ENCODE data around the gene RAD18. TPM values are rescaled to one million over a fixed set of nuclear protein-coding genes. Genes with fewer than 3 reads are reported as not detected.

RAD18 gene
- total and polyA plus RNA-seq, 2 donors (not counting 1 experiment from before 2014, with no cell fraction given), result 4.8 to 21.3 TPM

GRCh38 chr3:8992199-8992598 is 28.9 kb upstream of the RAD18 start:
- Histone ChIP-seq H3K4me1 (ENCODE audit: control insufficient read depth in 2 of 2, insufficient read depth in 2 of 2, low read length in 2 of 2) (peaks cover 0 to 6% of the 10 kb centered on the region in 2 donors), H3K79me2 (ENCODE audit: control insufficient read depth, insufficient read depth, low read length) (no peaks in the 10 kb centered on the region), H3K9ac (ENCODE audit: low read length) (no peak overlapping the region), H3K27ac (ENCODE audit: low read length in 2 of 2) (no peak overlapping the region), H4K20me1 (ENCODE audit: control insufficient read depth, insufficient read depth, low read length, poor library complexity, severe bottlenecking) (no peaks in the 10 kb centered on the region), H3K4me2 (replicated peaks; ENCODE audit: low read depth, low read length, poor library complexity, severe bottlenecking) (no peak overlapping the region), H3K36me3 (replicated peaks in 1 of 2; ENCODE audit: control extremely low read depth in 1 of 2, control insufficient read depth in 1 of 2, extremely low read depth in 1 of 2, insufficient read depth in 2 of 2, low read length in 1 of 2) (no peaks in the 10 kb centered on the region), H3K9me3 (ENCODE audit: control extremely low read depth in 1 of 3, control insufficient read depth in 2 of 3, insufficient read depth in 1 of 3, low read length in 2 of 3) (no peaks in the 10 kb centered on the region), H3K4me3 (ENCODE audit: control extremely low read depth in 1 of 5, extremely low read depth in 1 of 5, insufficient read depth in 1 of 5, low read depth in 2 of 5, low read length in 4 of 5) (no peak overlapping the region), H3K27me3 (replicated peaks in 1 of 4; ENCODE audit: control extremely low read depth in 1 of 4, control insufficient read depth in 3 of 4, insufficient read depth in 4 of 4, low read length in 3 of 4) (peaks cover 0 to 2% (median 0%) of the 10 kb centered on the region in 4 experiments), H2AFZ (ENCODE audit: insufficient read depth, low read depth, low read length, poor library complexity, severe bottlenecking) (no peak overlapping the region)
- Mint-ChIP-seq H3K27ac (no peak overlapping the region), H3K4me3 (no peak overlapping the region), H3K27me3 (peaks cover 2% of the 10 kb centered on the region), H3K9me3 (ENCODE audit: insufficient read depth) (no peaks in the 10 kb centered on the region), H3K4me1 (peaks cover 6% of the 10 kb centered on the region)
- ATAC-seq (ENCODE audit: low read depth) (no peak), DNase-seq (no peak)
- WGBS (ENCODE audit: insufficient coverage), result no CpG with 5 or more reads among the region's 4 CpGs
- no peak for TF ChIP-seq EZH2 (IDR thresholded peaks at IDR 0.05; ENCODE audit: borderline replicate concordance, insufficient read depth, low read depth, low read length, poor library complexity, severe bottlenecking)
- TF ChIP-seq, protein P1, sequence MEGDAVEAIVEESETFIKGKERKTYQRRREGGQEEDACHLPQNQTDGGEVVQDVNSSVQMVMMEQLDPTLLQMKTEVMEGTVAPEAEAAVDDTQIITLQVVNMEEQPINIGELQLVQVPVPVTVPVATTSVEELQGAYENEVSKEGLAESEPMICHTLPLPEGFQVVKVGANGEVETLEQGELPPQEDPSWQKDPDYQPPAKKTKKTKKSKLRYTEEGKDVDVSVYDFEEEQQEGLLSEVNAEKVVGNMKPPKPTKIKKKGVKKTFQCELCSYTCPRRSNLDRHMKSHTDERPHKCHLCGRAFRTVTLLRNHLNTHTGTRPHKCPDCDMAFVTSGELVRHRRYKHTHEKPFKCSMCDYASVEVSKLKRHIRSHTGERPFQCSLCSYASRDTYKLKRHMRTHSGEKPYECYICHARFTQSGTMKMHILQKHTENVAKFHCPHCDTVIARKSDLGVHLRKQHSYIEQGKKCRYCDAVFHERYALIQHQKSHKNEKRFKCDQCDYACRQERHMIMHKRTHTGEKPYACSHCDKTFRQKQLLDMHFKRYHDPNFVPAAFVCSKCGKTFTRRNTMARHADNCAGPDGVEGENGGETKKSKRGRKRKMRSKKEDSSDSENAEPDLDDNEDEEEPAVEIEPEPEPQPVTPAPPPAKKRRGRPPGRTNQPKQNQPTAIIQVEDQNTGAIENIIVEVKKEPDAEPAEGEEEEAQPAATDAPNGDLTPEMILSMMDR (IDR thresholded peaks at IDR 0.05), result no peak
- intact Hi-C loops (cut with micrococcal nuclease), result no loop called here
- ChIA-PET POLR2A (no interaction called here), CTCF (interaction anchor here (1.2 kb wide), 1 partner anchor 310 kb away, joined by 3 read pairs; no protein-coding TSS in a partner anchor)

GRCh38 chr3:8990266-8991215 is 27.3 kb upstream of the RAD18 start:
- Histone ChIP-seq H4K20me1 (ENCODE audit: control insufficient read depth, insufficient read depth, low read length, poor library complexity, severe bottlenecking) (no peaks in the 10 kb centered on the region), H3K4me1 (ENCODE audit: control insufficient read depth in 2 of 2, insufficient read depth in 2 of 2, low read length in 2 of 2) (peaks cover 0 to 6% of the 10 kb centered on the region in 2 donors), H3K27ac (ENCODE audit: low read length in 2 of 2) (no peak overlapping the region), H3K9me3 (ENCODE audit: control extremely low read depth in 1 of 3, control insufficient read depth in 2 of 3, insufficient read depth in 1 of 3, low read length in 2 of 3) (no peaks in the 10 kb centered on the region), H3K9ac (ENCODE audit: low read length) (no peak overlapping the region), H3K36me3 (replicated peaks in 1 of 2; ENCODE audit: control extremely low read depth in 1 of 2, control insufficient read depth in 1 of 2, extremely low read depth in 1 of 2, insufficient read depth in 2 of 2, low read length in 1 of 2) (no peaks in the 10 kb centered on the region), H3K4me2 (replicated peaks; ENCODE audit: low read depth, low read length, poor library complexity, severe bottlenecking) (no peak overlapping the region), H3K79me2 (ENCODE audit: control insufficient read depth, insufficient read depth, low read length) (no peaks in the 10 kb centered on the region), H3K4me3 (ENCODE audit: control extremely low read depth in 1 of 5, extremely low read depth in 1 of 5, insufficient read depth in 1 of 5, low read depth in 2 of 5, low read length in 4 of 5) (no peak overlapping the region), H2AFZ (ENCODE audit: insufficient read depth, low read depth, low read length, poor library complexity, severe bottlenecking) (no peak overlapping the region), H3K27me3 (replicated peaks in 1 of 4; ENCODE audit: control extremely low read depth in 1 of 4, control insufficient read depth in 3 of 4, insufficient read depth in 4 of 4, low read length in 3 of 4) (peaks cover 0 to 2% (median 0%) of the 10 kb centered on the region in 4 experiments)
- WGBS (ENCODE audit: insufficient coverage), result 92% methylated on average over 29 of the region's 36 CpGs
- CTCF ChIA-PET, result no interaction called here
- no peak overlapping the region for H3K27ac Mint-ChIP-seq
- intact Hi-C loops (cut with micrococcal nuclease), result no loop called here
- POLR2A ChIA-PET, result no interaction called here
- no peak for ATAC-seq (ENCODE audit: low read depth)
- TF ChIP-seq, protein P1 (IDR thresholded peaks at IDR 0.05), result no peak
- peaks cover 6% of the 10 kb centered on the region for H3K4me1 Mint-ChIP-seq
- H3K4me3 Mint-ChIP-seq, result no peak overlapping the region
- DNase-seq, result no peak
- H3K9me3 Mint-ChIP-seq (ENCODE audit: insufficient read depth), result no peaks in the 10 kb centered on the region
- no peaks in the 10 kb centered on the region for H3K27me3 Mint-ChIP-seq
